Right renal pelvis (tissue), 4 donors: ENCODE results near the gene AKR7A3. TPM values are rescaled to one million over a fixed set of nuclear protein-coding genes. Genes with fewer than 3 reads are reported as not detected.
"Not testable (repeated sequence)": the region's sequence is repeated elsewhere in the genome, so short reads cannot be mapped to it uniquely, and the experiment has no call there.

Source experiments
- DNase-seq, 4 donors: peaks; one replicate each; pipeline ENCODE4 v3.0.0-alpha.2; 2013; ENCODE audit warnings: low read depth in 4 of 4, low spot score in 3 of 4, missing footprints in 1 of 4
- polyA plus RNA-seq, 4 donors: library from polyadenylated mRNA; unstranded; fragments of 120-200 nt; gene quantifications; one replicate each; pipeline ENCODE4 v1.2.1, GENCODE V29; 2013; ENCODE audit not compliant: insufficient read length in 4 of 4

Gene AKR7A3
- polyA plus RNA-seq = 1 to 10 TPM; 1.0 to 1.3 (median 1.1) TPM

DNA sequence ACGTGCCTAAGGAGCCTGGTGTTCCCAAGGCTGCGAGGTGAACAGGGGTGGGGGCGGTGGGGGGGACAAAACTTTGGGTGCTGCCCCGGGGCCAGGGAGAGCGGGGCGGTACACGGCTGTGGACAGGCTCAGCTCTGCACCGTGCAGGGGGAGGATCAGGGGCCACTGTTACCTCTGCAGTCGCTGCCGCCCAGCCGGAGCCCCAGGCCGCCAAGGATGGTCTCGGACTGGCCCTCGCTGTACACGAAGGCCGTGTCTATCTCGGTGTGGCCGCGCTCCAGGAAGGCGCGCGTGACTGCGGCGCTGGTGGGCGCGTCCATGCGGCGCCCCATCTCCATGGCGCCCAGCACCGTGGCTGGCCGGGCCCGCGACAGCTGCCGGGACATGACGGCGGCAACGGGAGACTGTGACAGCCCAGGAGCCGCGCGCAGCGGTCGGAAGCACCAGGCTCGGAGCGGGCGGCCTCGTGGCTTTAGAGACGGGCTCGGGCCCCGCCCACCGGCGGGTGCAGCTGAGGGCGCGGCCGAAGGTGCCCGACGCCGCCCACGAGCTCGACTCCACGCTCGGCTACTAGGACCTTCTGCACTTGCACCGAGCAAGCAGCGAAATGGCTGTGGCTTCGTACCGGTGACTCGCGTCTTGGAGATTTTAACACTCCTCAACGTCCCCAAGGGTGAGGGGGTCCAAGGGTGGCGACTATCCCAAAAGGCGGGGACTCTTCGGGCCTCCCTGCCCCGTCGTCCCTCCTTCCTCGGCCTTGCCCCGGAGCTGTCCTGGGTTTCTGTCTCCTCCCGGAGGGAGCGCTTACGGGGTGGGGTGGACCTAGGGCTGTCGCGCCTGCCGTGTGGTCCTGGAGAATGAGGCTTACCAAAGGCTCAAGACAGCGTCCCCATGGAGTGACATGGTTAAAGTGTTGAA is at the start of gene AKR7A3:
Gene AKR7A3, minus strand, starts transcription at position 447 of the 918 bp plus-strand sequence. Its CDS starts 61 bp downstream, at position 386.
- not testable (repeated sequence) for DNase-seq

DNA sequence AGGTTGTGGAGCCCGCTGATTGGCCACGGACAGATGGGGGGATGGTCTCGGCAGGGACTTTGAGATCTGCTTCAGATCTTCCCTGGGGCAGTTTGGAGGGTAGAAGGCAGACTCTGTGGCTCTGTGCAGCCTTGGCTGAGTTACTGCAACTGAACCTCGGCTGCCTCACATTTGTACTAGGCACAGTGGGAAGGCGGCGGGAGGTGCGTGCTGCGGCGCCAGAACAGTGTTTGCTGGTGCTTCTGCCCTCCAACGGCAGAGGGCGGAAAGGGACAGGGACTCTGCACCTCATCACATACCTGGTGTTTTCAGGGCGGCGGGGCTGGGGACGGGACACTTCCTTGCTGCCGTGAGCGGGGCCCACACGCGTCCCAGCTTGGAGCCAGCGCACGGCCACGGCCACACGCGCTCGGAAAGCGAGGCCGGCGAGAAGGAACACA is 49.8 kb upstream of the AKR7A3 start:
- no peak for DNase-seq

DNA sequence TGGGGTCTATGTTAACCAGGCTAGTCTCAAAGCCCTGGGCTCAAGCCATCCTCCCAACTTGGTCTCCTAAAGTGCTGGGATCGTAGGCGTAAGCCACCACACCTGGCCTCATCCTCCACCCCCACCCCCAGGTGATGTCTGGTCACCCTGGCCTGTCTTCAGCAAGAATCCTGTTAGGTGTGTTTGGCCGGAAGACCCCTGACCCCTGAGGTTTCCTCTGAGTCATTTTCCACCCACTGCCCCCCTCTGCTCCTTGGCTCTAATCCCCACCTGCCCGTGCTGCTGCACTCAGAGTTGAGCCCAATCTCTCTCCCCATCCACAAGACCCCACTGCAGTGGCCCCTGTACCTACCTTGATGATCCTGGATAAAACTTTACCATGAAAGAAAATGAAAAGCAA is 48.7 kb upstream of the AKR7A3 start:
- no peak for DNase-seq

- DNase-seq = no peak
Observed at GRCh38 chr1:19336543-19336942, 48.0 kb upstream of the AKR7A3 start.

DNA sequence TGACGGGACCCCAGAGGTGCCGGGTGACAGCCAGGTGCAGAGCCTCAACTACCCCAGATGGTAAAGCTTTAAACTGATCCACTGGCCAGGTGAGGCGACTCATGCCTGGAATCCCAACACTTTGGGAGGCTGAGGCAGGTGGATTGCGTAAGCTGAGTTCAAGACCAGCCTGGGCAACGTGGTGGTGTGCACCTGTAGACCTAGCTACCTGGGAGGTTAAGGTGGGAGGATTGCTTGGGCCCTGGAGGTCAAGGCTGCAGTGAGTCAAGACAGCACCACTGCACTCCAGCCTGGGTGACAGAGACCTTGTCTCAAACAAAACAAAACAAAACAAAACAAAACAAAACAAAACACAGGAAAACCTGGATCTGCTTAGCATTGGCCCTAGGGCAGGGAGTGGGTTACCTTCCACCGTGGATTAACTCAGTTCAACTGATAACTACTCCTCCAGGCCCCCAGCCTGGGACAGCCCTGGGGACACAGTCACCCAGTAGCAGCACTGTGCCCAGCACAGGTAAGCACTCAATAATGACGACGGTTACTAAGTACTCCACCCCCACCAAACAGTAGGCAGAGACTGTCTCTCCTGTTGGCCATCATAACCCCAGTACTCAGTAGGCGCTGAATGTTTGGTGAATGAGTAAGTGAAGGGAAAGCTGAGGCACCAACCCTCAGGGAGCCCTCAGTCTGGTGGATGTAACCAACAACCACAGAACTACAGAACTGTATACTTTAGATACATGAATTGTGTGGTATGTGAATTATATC is 45.2 kb upstream of the AKR7A3 start:
- DNase-seq = no peak

GRCh38 chr1:19332832-19333231 is 44.3 kb upstream of the AKR7A3 start:
- DNase-seq = no peak

DNA sequence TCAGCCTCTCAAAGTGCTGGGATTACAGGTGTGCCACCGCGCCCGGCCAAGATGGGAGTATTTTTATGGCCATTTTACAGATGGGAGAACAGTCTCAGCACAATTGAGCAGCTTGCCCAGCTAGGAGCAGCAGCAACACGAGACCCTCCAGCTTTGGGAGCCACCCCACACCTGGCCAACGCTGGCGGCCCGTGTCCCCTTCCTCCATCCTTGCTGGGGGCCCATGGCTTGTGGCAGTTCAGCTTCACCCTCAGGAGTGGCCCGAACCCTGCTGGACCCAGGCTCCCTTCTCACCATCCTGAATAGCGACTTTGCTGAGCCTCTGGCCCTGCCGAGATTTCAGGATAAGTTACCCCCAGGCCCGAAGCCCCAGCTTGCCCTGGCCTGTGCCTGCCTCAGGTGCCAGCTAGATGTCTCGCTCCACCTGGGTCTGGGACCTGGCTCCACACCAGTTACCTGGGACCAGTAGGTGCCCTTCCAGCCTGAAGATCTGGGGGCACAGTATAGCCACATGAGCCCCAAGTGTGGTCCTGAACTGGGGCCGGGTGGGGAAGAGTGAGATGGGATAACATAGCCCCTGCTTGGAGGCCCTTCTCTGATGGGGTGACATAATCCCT is 42.8 kb upstream of the AKR7A3 start:
- no peak for DNase-seq

GRCh38 chr1:19330449-19331135 is 42.0 kb upstream of the AKR7A3 start:
- DNase-seq = no peak

GRCh38 chr1:19329611-19330010 is 41.0 kb upstream of the AKR7A3 start:
- no peak for DNase-seq

GRCh38 chr1:19329188-19329587 is 40.6 kb upstream of the AKR7A3 start:
- no peak for DNase-seq

- DNase-seq = no peak
Observed at GRCh38 chr1:19328486-19328885, 39.9 kb upstream of the AKR7A3 start.

DNA sequence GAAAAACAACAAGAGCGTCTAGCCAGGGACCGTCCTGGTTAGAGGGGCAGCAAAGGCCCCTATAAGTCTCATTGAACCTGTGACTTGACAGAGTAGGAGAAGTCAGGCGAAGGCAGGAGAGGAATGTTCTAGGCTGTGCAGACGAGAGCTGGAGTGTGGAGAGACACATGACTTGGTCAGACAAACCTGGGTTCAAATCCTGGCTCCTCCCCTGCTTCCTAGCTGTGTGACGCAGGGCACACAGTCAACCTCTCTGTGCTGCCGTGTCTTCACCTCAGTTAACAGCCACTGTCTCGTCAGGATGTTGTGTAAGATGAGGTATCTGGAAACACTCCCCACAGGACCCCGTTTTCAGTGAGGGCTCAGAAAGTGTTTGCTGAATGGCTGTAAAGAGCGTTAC is 39.2 kb upstream of the AKR7A3 start:
- no peak for DNase-seq

DNA sequence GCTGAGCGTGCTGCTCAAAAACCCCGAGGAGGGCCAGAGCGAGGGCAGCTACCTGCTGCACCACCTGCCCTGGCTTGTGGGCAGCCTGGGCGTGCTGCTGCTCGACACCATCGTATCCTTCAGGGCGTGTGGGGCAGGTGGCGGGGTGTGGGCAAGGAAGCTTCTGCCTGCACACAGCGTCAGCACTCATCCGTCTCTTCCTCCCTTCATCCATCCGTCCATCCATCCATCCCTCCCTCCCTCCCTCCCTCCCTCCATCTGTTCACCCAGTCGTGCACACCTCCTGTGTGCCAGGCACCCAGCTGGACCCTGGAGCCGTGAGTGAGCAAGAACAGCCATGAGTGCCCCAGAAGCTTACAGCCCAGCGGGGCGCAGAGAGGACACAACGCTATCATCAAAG is 38.7 kb upstream of the AKR7A3 start:
- DNase-seq = no peak

DNA sequence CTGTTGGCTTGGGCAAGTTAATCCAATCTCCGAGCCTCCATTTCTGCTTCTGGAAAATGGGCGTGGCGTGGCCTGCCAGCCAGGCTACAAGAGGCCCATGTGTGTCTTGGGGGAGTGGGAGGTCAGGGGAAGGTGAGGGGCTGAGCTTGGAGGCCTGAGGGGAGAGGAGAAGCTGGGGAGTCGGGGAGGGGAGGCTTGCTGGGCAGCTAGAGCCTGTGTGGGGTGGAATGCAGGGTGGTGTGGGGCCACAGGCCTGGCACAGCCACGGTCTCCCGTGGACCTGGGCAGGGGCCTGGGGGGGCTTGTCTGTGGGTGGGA is 38.1 kb upstream of the AKR7A3 start:
- no peak for DNase-seq

DNA sequence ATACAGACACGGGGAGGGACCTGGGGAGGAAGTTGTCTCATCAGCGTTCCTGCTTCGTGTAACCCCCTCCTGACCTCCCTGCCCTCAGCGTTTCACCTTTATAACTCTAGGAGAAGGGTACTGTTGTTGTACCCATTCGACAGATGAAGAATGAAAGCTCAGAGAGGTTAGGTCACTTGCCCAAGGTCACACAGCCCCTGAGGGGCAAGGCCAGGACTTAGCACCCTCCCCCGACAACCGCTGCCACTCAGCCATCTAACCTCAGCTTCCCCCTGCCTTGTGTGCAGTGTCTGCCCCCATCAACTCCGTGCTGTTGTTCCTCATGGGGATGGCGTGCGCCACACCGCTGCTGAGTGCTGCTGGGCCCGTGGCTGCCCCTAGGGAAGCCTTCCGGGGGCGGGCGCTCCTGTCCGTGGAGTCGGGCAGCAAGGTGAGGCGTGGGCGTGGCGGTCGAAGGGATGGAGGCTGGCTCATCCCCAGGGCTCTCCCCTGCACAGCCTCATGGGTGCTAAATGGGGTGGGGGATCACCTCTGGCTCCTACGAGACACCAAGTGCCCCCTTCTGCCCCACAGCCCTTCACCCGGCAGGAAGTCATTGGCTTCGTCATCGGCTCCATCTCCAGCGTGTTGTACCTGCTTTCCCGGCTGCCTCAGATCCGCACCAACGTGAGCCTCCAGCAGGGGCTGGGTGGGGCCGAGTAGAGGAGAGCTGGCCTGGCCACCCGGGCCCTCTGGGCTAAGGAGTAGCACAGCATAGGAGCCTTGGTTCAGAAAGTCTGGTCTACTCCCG is 37.6 kb upstream of the AKR7A3 start:
- DNase-seq = no peak

DNA sequence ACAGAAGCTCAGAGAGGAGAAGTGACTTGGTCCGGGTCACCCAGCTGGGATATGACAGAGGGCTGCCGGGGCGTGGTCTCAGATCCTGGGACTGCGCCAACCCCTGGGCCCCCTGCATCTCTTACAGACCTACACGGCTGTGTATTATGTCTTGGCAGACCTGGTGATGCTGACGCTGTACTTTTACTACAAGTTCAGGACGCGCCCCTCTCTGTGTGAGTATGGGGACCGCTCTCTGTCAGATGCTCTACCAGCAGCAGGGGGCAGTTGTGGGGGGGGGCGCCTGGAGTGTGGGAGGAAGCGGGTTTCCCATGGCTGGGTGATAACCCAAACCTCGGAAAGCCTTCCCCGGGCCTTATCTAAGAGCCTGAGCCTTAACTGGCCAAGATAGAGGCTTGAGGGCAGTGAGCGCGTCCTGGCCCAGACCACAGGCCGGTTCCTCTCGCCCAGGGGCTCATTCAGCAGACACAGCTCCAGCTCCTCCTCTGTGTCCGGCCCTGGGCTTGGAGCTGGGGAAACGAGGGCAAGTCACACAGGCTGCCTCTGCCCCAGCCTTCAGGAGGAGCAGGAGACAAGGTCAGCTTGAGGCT is 36.9 kb upstream of the AKR7A3 start:
- DNase-seq = no peak

GRCh38 chr1:19324665-19324990 is 36.1 kb upstream of the AKR7A3 start:
- no peak for DNase-seq

DNA sequence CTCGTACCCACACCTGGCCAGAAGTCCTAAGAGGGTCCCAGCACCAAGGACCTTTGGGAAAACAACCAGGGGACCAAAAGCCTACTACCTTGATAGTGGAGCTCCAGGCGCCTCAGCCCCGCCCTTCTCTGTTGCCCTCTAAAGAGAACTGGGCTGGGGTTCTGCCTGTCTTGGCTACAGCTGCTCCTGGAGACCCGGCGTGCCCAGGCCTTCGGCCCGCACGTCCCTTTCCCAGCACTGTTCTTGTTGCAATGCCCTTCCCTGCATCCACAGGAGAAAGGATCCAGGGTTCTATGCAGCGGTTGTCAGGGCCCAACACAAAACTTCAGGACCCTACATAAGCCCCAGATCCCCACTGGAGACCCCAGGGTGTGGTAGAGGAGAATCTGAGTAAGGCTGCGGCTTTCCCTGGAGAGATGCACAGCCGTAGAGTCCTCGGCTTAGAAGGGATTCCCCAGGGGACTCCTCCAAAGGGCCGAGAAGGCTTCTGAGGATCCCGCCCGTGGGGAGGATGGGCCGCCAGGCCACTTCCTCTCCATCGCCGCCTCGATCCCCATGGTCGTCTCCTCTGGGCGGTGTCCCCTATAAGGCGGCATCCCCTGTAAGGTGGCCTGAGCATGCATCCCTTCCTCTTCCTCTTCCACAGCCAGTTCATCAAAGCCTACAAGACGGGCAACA is 35.6 kb upstream of the AKR7A3 start:
- no peak for DNase-seq

DNA sequence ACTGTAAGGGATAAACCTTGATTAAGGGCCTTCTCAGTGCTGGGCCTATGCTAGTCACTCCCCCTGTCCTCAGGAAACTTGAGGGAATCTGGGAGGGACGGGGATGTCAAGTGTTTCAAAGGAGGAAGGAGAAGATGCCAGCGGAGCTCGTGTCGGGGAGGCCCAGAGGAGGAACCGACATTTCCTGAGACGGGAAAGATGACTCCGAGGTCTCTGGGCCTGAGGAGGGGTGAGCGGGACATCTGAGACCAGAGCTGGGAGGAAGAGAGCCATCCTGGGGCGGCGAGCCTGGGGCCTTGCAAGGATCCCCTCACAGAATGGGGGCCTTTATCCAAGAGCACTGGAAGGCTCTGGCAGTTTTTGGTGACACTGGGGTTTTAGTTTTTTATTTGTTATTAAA is 33.9 kb upstream of the AKR7A3 start:
- no peak for DNase-seq
